Measurements from ENCODE around the gene CTSC. TPM values are rescaled to one million over a fixed set of nuclear protein-coding genes. Genes with fewer than 3 reads are reported as not detected.

CTSC gene
- total RNA-seq, 4 donors from 2014 or later = 24.5 to 59.0 (median 31.6) TPM

DNA sequence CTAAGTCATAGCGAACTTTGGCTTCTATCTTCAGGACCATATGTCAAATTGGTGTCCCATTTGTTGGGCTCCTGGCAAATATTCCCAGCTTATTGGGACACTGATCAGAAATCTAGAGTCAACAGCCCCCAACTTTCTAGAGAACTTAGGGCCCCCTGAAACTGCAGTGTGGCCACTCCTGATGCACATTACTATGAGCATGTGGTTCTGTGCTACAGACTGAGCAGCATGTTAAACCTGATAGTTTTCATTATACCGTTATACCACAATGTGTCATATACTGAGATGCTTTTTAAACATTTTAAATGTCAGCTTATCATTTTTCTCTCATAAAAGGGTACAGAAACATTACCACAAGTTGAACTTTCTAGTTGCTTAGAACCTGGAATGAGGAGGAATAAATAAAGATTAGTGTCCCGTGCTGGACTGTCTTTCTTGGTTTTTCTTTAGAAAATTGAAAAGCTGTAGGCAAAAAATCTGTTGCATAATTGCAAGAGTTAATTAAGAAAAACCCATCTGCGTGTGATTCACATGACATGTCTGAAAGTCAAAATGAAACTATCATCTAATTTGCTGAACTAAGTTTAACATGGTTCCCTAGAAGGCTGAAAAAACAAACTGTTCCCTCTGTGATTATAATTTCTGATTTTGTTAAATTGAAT, 16.4 kb upstream of the CTSC start:
- Histone ChIP-seq H3K36me3 (no peaks in the 10 kb centered on the region), H3K27ac (no peak overlapping the region), H3K4me1 (no peaks in the 10 kb centered on the region), H3K9me3 (no peaks in the 10 kb centered on the region), H3K4me3 (no peak overlapping the region), H3K27me3 (no peaks in the 10 kb centered on the region)
- no peak for DNase-seq (ENCODE audit: low spot score in 2 of 2)
- TF ChIP-seq POLR2A (IDR thresholded peaks at IDR 0.05) (no peak), EP300 (IDR thresholded peaks at IDR 0.05) (no peak), POLR2AphosphoS5 (IDR thresholded peaks at IDR 0.05) (no peak)
- TF ChIP-seq, protein P1, sequence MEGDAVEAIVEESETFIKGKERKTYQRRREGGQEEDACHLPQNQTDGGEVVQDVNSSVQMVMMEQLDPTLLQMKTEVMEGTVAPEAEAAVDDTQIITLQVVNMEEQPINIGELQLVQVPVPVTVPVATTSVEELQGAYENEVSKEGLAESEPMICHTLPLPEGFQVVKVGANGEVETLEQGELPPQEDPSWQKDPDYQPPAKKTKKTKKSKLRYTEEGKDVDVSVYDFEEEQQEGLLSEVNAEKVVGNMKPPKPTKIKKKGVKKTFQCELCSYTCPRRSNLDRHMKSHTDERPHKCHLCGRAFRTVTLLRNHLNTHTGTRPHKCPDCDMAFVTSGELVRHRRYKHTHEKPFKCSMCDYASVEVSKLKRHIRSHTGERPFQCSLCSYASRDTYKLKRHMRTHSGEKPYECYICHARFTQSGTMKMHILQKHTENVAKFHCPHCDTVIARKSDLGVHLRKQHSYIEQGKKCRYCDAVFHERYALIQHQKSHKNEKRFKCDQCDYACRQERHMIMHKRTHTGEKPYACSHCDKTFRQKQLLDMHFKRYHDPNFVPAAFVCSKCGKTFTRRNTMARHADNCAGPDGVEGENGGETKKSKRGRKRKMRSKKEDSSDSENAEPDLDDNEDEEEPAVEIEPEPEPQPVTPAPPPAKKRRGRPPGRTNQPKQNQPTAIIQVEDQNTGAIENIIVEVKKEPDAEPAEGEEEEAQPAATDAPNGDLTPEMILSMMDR (IDR thresholded peaks at IDR 0.05) = no peak
- 63% methylated on average over 4 of the region's 4 CpGs for WGBS

DNA sequence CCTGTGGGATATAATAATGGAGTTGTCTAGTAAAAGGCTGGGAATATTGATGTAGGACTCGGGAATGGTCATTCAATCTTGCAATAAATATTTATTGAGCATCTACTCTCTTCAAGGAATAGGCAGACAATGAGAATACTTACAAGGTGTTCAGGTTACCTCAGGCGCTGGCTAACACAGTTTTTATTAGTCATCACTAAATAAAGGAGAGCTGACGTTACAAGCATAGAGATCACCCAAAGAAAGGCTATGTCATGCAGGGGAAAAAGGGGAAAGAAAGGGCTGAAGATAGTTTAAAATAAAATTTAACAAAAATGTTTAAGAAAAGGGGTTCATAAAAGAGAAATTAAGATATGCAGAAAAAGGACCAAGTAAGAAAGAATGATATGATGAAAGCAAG, 15.8 kb upstream of the CTSC start:
- TF ChIP-seq POLR2AphosphoS5 (IDR thresholded peaks at IDR 0.05) = no peak
- no peak for TF ChIP-seq POLR2A (IDR thresholded peaks at IDR 0.05)
- no peak for TF ChIP-seq EP300 (IDR thresholded peaks at IDR 0.05)
- TF ChIP-seq, protein P1 (IDR thresholded peaks at IDR 0.05) = no peak
- Histone ChIP-seq H3K9me3 (no peaks in the 10 kb centered on the region), H3K27ac (no peak overlapping the region), H3K4me1 (no peaks in the 10 kb centered on the region), H3K27me3 (no peaks in the 10 kb centered on the region), H3K4me3 (no peak overlapping the region), H3K36me3 (no peaks in the 10 kb centered on the region)
- WGBS = 91% methylated on average over 3 of the region's 3 CpGs
- DNase-seq (ENCODE audit: low spot score in 2 of 2) = no peak

DNA sequence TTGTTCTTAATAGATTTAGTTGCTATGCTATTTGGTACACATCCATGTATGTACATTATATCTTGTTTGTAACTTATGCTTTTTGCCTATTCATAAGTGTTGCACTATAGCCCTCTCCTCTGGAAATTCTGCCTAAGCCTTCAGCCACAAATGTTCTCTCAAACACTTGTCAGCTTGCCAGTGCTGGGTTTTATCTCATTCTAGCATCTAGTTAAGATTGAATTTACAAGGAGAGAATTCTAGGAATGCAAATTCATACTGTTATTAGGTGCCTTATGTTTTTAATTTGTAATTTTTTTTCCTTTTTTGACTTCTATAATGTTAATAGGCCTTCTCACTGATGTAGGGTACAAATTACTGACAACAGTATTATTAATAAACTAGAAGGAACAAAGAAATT, 14.6 kb upstream of the CTSC start:
- TF ChIP-seq, protein P1 (IDR thresholded peaks at IDR 0.05) = no peak
- TF ChIP-seq POLR2AphosphoS5 (IDR thresholded peaks at IDR 0.05) = no peak
- no peak for TF ChIP-seq POLR2A (IDR thresholded peaks at IDR 0.05)
- no peak for TF ChIP-seq EP300 (IDR thresholded peaks at IDR 0.05)
- no peaks in the 10 kb centered on the region for H3K36me3 ChIP-seq
- no peaks in the 10 kb centered on the region for H3K9me3 ChIP-seq
- no peak overlapping the region for H3K4me3 ChIP-seq
- H3K27ac ChIP-seq = no peak overlapping the region
- H3K27me3 ChIP-seq = no peaks in the 10 kb centered on the region
- no peak for DNase-seq (ENCODE audit: low spot score in 2 of 2)
- H3K4me1 ChIP-seq = no peaks in the 10 kb centered on the region

DNA sequence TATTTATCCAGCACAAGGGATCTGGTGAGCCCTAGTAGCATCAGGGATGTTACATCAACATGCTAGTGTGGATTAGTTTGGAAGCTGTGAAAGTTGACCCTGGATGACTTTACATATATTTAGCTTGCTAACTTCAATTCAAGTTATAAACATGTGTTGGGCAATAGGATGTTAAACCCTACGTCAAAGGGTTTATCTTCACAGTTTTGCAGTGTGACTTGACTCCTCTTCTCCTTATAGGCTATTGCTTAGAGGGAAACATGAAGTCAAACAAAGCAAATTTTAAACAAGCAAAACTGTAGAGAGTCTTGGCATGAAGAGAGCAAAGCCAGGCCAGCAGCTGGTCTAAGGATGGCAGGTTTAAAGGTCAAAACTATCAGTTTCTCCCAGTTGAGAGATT, 11.3 kb upstream of the CTSC start:
- H3K36me3 ChIP-seq = no peaks in the 10 kb centered on the region
- no peaks in the 10 kb centered on the region for H3K27me3 ChIP-seq
- 89% methylated on average over 1 of the region's 1 CpG for WGBS
- DNase-seq (ENCODE audit: low spot score in 2 of 2) = no peak
- TF ChIP-seq POLR2A (IDR thresholded peaks at IDR 0.05) = no peak
- TF ChIP-seq EP300 (IDR thresholded peaks at IDR 0.05) = no peak
- H3K9me3 ChIP-seq = no peaks in the 10 kb centered on the region
- H3K4me3 ChIP-seq = no peak overlapping the region
- H3K27ac ChIP-seq = no peak overlapping the region
- no peaks in the 10 kb centered on the region for H3K4me1 ChIP-seq

DNA sequence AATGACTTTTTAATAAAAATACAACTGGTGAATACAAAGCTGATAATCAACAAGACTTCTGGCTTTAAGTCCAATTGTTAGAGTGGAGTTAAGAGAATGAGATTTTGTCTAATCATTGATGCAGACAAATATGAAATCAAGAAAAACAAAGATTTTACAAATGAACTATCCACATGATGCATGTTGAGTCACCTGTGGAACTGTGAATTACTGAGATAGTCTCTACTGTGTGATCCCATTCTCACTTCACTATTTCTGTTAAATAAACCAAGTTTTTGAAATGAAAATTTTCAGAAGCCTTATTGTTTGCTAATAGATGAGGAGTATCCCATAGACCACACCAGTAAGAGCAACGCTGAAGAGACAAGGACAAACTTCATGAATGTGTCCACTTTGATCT, 8.4 kb upstream of the CTSC start:
- Histone ChIP-seq H3K36me3 (no peaks in the 10 kb centered on the region), H3K27me3 (no peaks in the 10 kb centered on the region), H3K4me3 (no peak overlapping the region), H3K4me1 (no peaks in the 10 kb centered on the region), H3K9me3 (no peaks in the 10 kb centered on the region), H3K27ac (no peak overlapping the region)
- no peak for DNase-seq (ENCODE audit: low spot score in 2 of 2)
- WGBS = 94% methylated on average over 1 of the region's 1 CpG
- TF ChIP-seq EP300 (IDR thresholded peaks at IDR 0.05) (no peak), POLR2A (IDR thresholded peaks at IDR 0.05) (no peak), POLR2AphosphoS5 (IDR thresholded peaks at IDR 0.05) (no peak)
- TF ChIP-seq, protein P1 (IDR thresholded peaks at IDR 0.05) = no peak

DNA sequence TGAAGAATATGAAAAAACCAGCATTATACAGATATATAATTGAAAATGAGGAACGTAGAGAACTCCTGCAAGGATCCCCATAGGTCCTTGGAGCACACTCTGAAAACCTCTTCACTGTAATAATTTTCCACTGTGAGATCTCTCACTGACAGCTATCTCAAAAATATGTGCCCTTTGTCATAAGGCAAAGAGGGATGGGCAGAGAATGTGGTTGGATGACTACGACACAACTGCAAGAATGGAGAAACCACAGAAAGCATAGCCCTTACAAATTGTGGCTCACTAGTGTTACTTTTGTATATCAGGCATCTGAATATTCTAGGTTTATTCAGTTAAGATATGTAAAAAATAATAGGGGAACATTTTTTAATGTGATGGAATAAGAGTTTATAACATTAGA, 7.9 kb upstream of the CTSC start:
- WGBS = 80% methylated on average over 2 of the region's 2 CpGs

More for the DNA sequence above, 7.9 kb upstream of the CTSC start:
- Histone ChIP-seq H3K27me3 (no peaks in the 10 kb centered on the region), H3K4me3 (no peak overlapping the region), H3K27ac (no peak overlapping the region), H3K4me1 (no peaks in the 10 kb centered on the region), H3K9me3 (no peaks in the 10 kb centered on the region), H3K36me3 (no peaks in the 10 kb centered on the region)
- no peak for DNase-seq (ENCODE audit: low spot score in 2 of 2)
- TF ChIP-seq POLR2AphosphoS5 (IDR thresholded peaks at IDR 0.05) (no peak), EP300 (IDR thresholded peaks at IDR 0.05) (no peak), POLR2A (IDR thresholded peaks at IDR 0.05) (no peak)
- TF ChIP-seq, protein P1 (IDR thresholded peaks at IDR 0.05) = no peak
